NCI-H1092 treated with DMSO at 0.1 percent for 48 hours (cell line): ENCODE results near the gene DPM2.
A peak's percentile ranks its signal among the peaks of the same experiment; 100 is the strongest.

Experiments
- DNase-seq: peaks from one replicate; lab custom pipeline; 2025; lab: John Stamatoyannopoulos, UW

The DPM2 gene

DNA sequence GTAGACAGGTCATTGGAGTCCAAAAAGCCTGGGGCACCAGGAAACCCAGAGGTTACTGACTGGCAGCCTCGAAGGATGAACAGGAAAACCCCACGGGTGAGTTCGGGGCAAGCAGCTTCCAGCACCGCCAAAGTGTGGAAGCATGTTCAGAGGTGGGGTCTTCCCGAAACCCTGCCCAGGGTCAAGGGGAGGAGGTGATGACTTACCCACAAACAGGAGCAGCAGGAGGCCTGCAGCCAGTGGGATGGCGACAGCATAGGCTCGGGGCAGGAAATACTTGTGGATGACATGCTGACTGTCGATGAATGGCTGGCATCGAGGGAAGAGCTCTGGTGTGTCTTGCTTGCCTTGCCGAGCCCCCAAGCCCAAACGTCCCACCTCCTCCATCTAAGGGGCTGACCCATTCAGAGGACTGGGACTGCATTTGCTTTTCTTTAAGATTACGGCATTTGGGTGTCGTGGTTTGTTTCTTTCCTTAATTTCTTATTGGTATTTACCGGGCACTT, 1.3 kb downstream of the DPM2 start:
- no peak for DNase-seq

- DNase-seq = no peak
Measured at GRCh38 chr9:127935765-127936221, 1.9 kb downstream of the DPM2 start.

- DNase-seq = no peak
Measured at GRCh38 chr9:127934986-127935385, 2.7 kb downstream of the DPM2 start.

DNA sequence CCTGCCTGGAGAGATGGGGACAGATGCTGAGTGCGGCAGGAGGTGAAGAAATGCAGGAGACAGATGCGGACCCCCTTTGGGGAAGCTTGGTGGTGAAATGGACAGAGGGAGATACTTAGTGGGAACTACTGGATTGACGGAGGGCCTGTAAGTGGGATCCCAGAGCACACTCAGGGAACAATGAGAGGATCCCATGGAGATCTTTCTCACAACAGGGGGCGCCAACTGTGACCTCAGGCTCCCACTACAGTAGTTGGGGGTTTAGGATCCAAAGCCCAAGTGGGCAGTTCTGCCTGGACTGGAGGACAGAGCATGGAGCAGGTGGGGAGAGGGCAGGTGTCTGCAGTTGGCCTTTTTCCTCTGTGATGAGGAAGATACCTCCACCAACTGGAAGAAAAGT, 3.4 kb downstream of the DPM2 start:
- no peak for DNase-seq

DNA sequence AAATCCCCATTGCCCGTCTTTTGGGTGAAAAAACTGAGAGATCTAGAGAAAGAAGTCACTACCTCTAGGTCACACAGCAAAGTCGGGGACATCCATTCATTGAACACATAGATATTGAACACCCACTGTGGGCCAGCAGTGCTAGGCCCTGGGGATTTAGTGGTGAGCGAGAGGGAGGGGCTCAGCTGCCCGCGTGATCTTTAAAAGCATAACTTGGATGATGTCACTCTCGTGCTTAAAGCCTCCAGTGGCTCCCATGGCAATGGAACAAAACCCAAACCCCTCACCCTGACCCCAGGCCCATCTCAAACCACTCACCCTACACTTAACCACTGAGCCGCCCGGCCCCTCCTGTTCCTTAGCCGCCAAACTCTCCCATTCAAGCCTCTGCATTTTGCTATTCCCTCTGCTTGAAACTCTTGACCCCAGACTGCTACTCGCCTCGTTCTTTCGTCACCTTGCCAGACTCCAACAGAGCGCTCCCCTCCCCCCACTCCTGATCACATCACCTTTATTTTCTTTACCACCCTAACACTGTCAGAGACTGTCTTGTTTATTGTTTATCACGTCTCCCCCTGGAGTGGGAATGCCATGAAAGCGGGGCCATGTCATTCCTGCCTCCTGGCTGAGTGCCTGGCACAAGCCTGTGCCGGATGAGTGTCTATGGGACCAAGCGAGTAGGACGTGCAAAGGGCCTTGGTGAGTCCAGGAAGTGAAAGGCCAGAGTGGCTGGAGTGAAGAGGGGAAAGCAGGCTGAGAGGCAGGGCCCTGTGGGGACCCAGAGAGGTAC, 6.4 kb downstream of the DPM2 start:
- no peak for DNase-seq

DNA sequence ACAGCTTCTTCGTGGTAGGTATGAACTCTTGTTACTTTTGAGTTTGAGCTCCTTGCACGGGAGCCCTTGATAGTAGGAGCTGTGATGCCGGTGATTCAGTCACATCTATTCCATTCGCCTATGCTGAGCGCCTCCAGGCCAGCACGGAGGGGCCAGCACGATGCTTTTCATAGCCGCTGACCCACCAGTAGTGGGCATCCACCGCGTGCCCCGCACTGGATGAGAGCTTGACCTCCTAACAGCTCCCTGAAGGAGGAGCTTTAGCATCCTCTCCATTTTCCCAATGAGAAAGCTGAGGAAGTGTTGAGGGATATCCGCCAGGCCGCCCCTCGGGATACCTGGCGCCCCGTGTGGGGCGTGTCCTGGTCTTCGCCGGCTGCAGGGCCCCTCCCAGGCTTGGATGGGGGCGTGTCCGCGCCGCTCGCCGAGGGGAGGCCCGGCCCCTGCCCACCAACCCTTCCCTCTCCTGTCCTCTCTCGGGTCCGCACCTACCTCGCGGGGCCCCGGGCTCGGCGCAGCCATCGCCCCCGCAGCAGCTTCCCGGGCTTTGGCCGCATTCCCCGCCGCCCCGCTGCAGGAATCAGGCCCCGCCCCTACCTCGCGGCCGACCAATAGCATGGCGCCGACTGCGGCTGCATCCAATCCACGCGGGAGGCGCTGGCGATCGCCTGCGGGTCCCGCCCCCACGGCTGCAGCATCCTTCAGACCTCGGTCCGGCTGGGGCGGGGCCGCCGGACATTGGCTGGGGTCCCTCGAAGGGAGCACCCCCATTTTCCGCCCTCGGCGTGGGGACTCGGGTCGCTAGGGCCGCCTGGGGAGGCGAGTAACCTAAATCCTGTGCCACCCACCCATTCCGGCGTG, 7.2 kb downstream of the DPM2 start, which contains the start of gene PIP5KL1:
Gene PIP5KL1, minus strand, starts transcription at position 547 of the 861 bp plus-strand sequence. Its CDS starts 25 bp downstream, at position 522.
- DNase-seq = peak; percentile 59

- DNase-seq = no peak
Measured at GRCh38 chr9:127929625-127929979, 8.1 kb downstream of the DPM2 start.

- no peak for DNase-seq
Measured at GRCh38 chr9:127928676-127929624, 8.7 kb downstream of the DPM2 start.

- DNase-seq = no peak
Measured at GRCh38 chr9:127927988-127928675, 9.5 kb downstream of the DPM2 start.

DNA sequence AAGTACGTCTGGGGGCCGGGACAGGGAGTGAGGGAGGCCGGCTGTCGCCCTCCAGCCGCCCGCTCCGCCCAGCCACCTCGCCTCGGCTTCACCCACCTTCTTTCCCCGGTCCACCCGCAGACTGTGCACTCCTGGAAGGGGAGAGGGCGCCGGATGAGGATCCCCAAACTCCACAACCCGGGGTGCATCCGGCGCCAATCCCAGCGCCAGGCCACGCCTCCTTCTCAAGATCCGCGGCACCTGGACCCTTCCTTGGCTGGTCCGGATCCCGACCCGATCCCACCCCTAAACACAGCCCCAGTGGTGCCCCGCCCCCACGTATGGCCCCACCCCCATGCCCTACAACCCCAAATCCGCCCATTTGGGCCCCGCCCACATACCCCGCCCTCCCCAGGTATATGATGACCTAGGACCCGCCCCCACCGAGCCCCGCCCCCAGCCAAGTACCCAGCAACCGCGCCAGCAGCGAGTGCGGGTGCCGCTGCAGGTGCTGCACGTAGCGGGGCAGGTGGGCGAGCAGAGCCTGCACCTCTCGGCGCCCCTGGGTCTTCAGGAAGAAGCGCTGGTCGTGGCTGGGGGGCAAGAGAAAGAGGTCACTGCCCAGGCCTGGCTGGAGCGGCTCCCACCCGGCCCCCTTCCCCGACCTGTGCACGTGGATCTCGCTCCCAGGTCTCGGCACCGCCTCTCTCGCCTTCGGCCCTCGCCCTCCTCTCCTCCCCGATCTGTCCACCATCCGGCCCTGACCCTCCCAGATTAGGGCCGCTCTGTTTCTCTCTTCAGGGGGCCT, 10.3 kb downstream of the DPM2 start:
- no peak for DNase-seq

GRCh38 chr9:127926906-127927200, 10.8 kb downstream of the DPM2 start:
- DNase-seq = no peak

GRCh38 chr9:127925959-127926905, 11.4 kb downstream of the DPM2 start:
- no peak for DNase-seq

- no peak for DNase-seq
Measured at GRCh38 chr9:127924736-127925444, 12.8 kb downstream of the DPM2 start.

DNA sequence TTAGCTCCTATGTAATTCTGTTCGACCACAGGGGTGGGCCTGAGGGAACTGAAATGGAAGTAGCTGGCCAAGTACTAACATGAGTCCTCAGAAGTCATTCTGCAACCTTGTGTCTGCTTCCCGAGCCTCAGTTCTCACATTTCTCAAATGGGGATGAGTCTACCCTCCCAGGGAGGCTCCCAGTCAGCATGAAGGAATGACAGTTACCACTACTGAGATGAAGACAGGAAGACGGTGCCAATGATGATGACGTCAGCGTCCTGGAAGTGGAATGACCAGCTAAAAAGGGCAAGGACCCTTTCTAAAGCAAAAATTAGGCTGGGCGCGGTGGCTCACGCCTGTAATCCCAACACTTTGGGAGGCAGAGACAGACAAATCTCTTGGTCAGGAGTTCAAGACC, 13.9 kb downstream of the DPM2 start:
- DNase-seq = no peak

- no peak for DNase-seq
Measured at GRCh38 chr9:127923046-127923445, 14.6 kb downstream of the DPM2 start.

DNA sequence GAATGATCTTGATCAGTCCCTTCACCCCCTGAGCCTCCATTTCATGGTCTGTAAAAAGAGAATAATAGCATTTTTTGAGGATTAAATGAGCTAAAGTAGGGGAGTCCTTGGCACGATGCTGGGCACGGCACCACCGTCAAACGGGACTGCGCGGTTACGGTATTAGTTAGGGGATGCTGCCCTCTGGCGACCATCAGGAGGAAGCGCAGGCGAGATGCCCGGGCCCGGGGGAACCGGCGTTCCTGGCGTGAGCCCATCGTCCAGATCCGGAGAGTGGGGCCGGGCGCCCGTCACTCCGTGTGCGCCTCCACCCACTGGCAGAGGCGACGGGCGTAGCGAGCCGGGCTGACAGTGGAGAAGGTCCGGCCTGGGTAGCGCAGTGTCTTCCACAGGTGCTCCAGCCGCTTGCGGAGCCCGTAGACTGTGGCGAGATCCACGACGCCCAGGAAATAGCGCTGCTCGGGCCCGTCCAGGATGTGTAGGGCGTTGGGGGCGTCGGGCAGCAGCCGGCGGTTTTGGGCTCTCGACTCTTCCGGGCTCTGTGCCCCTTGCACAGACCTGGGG, 16.0 kb downstream of the DPM2 start:
- DNase-seq = peak; percentile 42

DNA sequence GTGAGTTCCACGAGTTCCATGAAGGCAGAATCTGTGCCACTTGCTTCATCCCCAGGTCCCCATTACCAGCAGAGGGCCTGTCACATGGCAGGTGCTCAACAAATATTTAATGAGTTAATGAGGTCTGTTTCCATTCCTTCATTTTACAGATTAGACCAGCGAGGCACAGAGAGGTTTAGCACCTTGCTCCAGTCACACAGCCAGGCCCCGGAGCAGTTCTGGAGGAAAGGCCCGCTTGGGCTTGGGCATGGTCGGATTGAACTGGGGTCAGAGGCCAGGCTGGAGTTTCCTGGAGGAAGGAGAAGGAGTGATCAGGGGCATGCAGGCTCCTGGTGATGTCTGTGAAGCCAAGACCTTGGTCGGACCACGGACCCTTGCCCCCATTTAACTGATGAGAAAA, 16.9 kb downstream of the DPM2 start:
- DNase-seq = no peak

DNA sequence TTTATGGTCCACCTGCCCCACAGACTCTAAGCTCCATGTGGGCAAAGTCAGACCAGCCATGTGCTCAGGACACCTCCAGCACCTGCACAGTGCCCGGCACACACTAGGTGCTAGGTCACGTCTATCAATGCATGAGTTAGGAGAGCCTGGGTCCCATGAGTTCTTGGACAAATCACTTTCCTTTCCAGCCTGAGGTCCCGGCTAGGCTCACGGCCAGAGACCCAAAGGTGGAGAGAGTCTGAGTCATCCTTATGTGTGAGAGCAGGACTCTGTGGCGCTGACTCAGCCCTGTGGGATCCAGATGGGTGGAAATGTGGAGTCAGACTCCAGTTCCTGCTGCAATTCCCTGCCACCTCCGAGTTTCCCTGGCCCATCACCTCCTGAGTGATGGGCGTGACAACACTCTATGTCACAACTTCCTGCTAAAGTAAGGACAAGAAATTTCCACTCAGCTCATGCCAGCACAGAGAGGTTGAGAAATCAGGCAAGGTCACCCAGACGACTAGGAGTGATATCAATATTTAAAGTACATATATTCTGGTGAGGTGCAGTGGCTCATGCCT, 18.3 kb downstream of the DPM2 start:
- no peak for DNase-seq
